ENCODE data around the gene GTF2F2.

- TF ChIP-seq CTCF (IDR thresholded peaks at IDR 0.05; ENCODE audit: insufficient read depth, low read length), result no peak
- no peak for TF ChIP-seq GABPA (IDR thresholded peaks at IDR 0.05; ENCODE audit: low read depth)
- no peak for TF ChIP-seq POLR2AphosphoS5 (IDR thresholded peaks at IDR 0.05; ENCODE audit: low read depth)
- no peak for TF ChIP-seq REST (IDR thresholded peaks at IDR 0.05; ENCODE audit: insufficient replicate concordance, low read depth)
These were observed 22.4 kb downstream of the GTF2F2 start for GRCh38 chr13:45142440-45143345.
